22Rv1 (cell line): ENCODE data around the gene DCLK1.

Experiments
- H3K27ac ChIP-seq: fragments of 450-650 bp; 2 replicates; pipeline ENCODE4 v1.5.1; 2017
- ZFX ChIP-seq: fragments of 450-650 bp; IDR thresholded peaks from 2 replicates; pipeline ENCODE4 v1.6.1; 2017; ENCODE audit warnings: antibody characterized with exemption, borderline replicate concordance
- TF ChIP-seq, protein P1 (sequence below): fragments of 450-650 bp; IDR thresholded peaks from 2 replicates; pipeline ENCODE4 v1.5.1; 2017; ENCODE audit warnings: mild to moderate bottlenecking

The DCLK1 gene

DNA sequence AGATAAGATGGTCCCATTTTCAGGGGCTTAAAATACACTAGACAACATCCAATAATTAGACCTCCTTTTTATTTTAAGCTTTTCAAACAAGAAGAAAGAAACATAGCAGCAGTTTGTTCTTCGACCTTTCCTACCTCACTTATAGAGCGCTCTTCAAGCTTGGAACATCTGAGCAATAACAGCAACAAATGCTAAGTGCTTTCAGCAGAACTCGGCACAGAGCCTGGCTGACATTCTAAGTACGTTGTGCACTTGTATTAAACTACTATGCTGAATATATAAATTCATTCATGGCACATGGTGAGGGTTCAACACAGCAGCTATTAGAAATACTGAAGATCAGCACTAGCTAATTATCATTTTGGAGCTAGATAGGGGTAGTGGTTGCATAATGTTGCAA lies 398.6 kb downstream of the DCLK1 start:
- no peak for TF ChIP-seq ZFX
- TF ChIP-seq, protein P1, sequence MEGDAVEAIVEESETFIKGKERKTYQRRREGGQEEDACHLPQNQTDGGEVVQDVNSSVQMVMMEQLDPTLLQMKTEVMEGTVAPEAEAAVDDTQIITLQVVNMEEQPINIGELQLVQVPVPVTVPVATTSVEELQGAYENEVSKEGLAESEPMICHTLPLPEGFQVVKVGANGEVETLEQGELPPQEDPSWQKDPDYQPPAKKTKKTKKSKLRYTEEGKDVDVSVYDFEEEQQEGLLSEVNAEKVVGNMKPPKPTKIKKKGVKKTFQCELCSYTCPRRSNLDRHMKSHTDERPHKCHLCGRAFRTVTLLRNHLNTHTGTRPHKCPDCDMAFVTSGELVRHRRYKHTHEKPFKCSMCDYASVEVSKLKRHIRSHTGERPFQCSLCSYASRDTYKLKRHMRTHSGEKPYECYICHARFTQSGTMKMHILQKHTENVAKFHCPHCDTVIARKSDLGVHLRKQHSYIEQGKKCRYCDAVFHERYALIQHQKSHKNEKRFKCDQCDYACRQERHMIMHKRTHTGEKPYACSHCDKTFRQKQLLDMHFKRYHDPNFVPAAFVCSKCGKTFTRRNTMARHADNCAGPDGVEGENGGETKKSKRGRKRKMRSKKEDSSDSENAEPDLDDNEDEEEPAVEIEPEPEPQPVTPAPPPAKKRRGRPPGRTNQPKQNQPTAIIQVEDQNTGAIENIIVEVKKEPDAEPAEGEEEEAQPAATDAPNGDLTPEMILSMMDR = no peak
- no peak overlapping the region for H3K27ac ChIP-seq

DNA sequence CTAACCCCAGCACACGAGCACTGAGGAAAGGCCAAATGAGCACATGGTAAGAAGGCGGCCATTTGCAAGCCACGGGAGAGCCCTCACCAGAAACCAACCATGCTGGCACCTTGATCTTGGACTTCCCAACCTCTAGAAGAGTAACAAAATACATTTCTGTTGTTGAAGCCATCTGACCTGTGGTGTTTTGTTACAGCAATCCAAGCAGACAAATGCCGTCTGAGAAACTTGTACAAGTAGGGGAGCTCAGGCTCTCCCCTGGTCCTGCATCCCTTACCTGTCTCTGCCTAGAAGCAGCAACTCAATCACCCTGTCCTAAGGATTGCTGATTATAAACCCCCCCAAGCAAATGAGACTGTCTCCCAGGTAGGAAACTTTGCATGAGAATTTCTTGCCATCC lies 399.7 kb downstream of the DCLK1 start:
- H3K27ac ChIP-seq = no peak overlapping the region
- no peak for TF ChIP-seq ZFX
- TF ChIP-seq, protein P1 = no peak

DNA sequence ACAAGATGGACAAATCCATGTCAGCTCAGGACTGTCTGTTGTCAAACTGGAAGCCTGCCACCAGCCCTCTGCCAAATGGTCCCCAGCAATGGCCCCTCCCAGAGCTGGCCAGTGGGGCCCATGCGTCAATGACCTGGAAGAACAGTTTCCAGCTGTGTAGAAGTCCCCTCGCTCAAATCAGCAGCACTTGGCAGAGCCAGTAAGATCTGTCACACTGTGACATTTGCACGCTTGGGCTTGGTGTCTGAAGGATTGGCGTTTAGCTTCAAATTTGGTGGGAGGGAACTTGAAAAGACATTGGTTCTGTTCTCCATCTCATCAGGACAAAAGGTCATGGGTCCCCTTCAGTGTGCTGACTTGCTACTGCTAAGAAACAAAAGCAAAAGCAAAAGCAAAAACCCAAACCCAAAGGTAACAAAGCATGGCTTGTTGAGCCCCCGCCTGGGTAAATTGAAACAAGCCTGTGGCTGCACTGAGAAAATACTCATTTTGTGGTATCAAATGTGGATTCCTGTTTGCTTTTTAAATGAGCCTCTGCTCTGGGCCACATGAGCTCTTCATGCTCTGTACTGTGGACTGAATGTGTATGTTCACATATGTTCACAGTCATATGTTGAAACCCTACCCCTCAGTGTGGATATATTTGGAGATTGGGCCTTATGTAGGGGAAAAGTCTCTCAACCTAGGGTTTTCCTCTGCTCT lies 401.1 kb downstream of the DCLK1 start:
- no peak overlapping the region for H3K27ac ChIP-seq

DNA sequence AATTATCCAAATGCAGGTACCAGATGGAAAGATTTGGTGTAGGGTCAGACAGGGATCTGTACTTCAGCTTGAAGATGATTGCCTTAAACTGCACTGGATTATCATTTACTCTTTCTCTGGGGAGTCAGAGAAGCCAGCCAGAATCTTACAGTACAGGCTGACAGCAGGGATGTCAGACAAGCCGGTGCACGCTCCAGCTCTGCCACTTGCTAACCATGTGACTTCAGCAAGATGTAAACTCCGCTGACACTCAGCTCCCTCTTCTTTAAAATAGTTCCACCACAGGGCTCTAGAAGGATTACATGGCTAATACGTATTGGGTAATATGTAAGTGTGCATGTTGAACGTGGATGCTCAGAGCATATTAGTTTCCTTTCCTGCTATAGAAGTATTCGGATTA lies 403.3 kb downstream of the DCLK1 start:
- TF ChIP-seq, protein P1 = no peak
- TF ChIP-seq ZFX = no peak
- H3K27ac ChIP-seq = no peak overlapping the region

More for the DNA sequence above, 401.1 kb downstream of the DCLK1 start:
- TF ChIP-seq ZFX = no peak
- TF ChIP-seq, protein P1 = no peak

DNA sequence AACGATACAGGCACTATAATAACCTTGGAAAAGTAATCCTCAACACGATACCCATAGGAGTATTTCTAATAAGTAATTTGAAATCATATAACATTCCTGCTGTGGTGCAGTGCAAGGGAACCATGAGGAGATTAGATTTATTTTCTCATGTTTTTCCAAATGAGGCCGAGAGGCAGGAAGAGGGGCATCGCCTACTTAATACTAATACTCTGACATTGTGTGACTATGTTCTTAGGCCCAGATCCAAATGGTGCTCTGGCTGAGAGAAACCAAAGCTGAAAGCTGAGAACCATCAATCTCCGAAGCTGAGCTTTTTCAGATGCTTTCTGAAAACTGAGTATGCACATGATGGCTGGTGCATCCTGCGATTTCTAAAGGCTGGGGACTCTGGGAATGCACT lies 406.7 kb downstream of the DCLK1 start:
- no peak overlapping the region for H3K27ac ChIP-seq
- TF ChIP-seq, protein P1 = no peak
- no peak for TF ChIP-seq ZFX

DNA sequence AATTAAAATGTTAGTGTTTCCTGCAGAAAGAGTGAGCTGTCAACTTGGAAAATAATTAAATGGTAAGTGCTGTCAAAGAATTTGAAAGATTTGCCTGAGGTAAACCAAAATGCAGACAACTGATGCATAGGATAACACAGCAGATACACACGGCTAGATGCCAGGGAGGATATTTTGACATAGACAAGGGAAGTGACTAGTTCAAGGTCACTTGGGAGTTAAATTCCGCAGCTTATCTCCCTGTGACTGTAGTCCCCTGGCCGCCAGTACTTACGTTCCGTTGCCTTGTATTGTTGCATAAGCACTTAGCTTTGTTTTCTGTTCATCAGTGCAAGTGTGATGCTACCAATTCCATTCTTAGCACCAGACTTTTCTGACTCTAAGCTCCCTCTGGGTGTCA lies 407.4 kb downstream of the DCLK1 start:
- H3K27ac ChIP-seq = no peak overlapping the region
- TF ChIP-seq, protein P1 = no peak
- TF ChIP-seq ZFX = no peak

DNA sequence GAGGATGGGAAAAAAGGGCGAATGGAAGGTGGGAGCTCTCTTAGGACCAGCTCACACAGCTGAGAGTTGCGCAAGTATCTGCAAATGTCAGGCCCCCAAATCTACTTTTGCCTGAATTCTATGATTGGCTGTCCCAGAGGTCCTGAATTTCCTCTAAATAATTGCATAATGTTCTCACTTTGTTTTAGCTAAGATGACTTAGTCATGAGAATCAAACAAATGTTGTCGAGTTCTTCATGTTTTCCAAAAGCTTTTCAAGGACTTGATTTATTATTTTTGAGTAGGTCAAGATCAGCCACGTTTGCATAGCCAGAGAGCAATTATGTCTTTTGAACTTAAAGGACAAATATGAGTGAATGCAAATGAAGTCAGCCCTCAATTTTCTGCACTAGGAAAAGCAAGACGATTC lies 408.1 kb downstream of the DCLK1 start:
- H3K27ac ChIP-seq = no peak overlapping the region
- TF ChIP-seq, protein P1 = no peak
- TF ChIP-seq ZFX = no peak
